ENCODE measurements around the gene TMEM151B. TPM values are rescaled to one million over a fixed set of nuclear protein-coding genes. Genes with fewer than 3 reads are reported as not detected.

Gene TMEM151B
- total and polyA plus RNA-seq, 2 of the 13 experiments (the other 11 are each of a cell fraction or from before 2014, with no cell fraction given): not detected

- TF ChIP-seq SP4 (CRISPR knock-in tag; IDR thresholded peaks at IDR 0.05): 0 out of 2 replicates have a peak, but pooled peaks have one; percentile 51
- TF ChIP-seq CBFB (CRISPR knock-in tag; IDR thresholded peaks at IDR 0.05): 0 out of 2 replicates have a peak, but pooled peaks have one; percentile 22
- TF ChIP-seq ZNF709 (CRISPR knock-in tag; IDR thresholded peaks at IDR 0.05): peak; percentile 74; the same call in 1 of the 2 replicates
- TF ChIP-seq NFAT5 (CRISPR knock-in tag; IDR thresholded peaks at IDR 0.05): 0 out of 2 replicates have a peak, but pooled peaks have one; percentile 1
- TF ChIP-seq ATF3 (CRISPR knock-in tag; IDR thresholded peaks at IDR 0.05): no peak
- no peak for TF ChIP-seq ZHX2 (IDR thresholded peaks at IDR 0.05; ENCODE audit: low read depth)
- TF ChIP-seq ZHX2 (CRISPR knock-in tag; IDR thresholded peaks at IDR 0.05; ENCODE audit: borderline replicate concordance): no peak
- no peak for TF ChIP-seq ZNF761 (CRISPR knock-in tag; conservative IDR thresholded peaks at IDR 0.05)
- TF ChIP-seq ZNF850 (CRISPR knock-in tag; conservative IDR thresholded peaks at IDR 0.05): no peak
Measured at GRCh38 chr6:44275271-44275748, 5.1 kb downstream of the TMEM151B start (continued).

Measured in HepG2 (cell line).